ENCODE data around the gene OR4C6.

The OR4C6 gene

GRCh38 chr11:55661901-55662300 lies at the start of gene OR4C6:
Gene OR4C6, plus strand, starts transcription at chr11:55662201. Its CDS starts 2,966 bp downstream, at chr11:55665167.
- no peak for DNase-seq

GRCh38 chr11:55624531-55624930 lies 37.5 kb upstream of the OR4C6 start:
- no peak for DNase-seq

- no peak for DNase-seq
Measured at GRCh38 chr11:55634813-55635212, 27.2 kb upstream of the OR4C6 start, which contains the start of gene OR4P4. Gene OR4P4, plus strand, starts transcription at chr11:55635113.

GRCh38 chr11:55648027-55648426 lies 14.0 kb upstream of the OR4C6 start, which contains the start of gene OR4S2:
Gene OR4S2, plus strand, starts transcription at chr11:55648327. Its CDS starts 2,577 bp downstream, at chr11:55650904.
- DNase-seq, result no peak

GRCh38 chr11:55652560-55652959 lies 9.4 kb upstream of the OR4C6 start:
- DNase-seq, result no peak

- DNase-seq, result no peak
Measured at GRCh38 chr11:55655096-55655495, 6.9 kb upstream of the OR4C6 start.

GRCh38 chr11:55658031-55658573 lies 3.9 kb upstream of the OR4C6 start:
- DNase-seq, result no peak

- no peak for DNase-seq
Measured at GRCh38 chr11:55658608-55659007, 3.4 kb upstream of the OR4C6 start.

GRCh38 chr11:55669376-55669775 lies 7.4 kb downstream of the OR4C6 start:
- no peak for DNase-seq

- no peak for DNase-seq
Measured at GRCh38 chr11:55673860-55674259, 11.9 kb downstream of the OR4C6 start.

- DNase-seq, result no peak
Measured at GRCh38 chr11:55697817-55698216, 35.8 kb downstream of the OR4C6 start.

GRCh38 chr11:55701429-55701828 lies 39.4 kb downstream of the OR4C6 start:
- DNase-seq, result no peak

GRCh38 chr11:55707029-55707428 lies 45.0 kb downstream of the OR4C6 start:
- DNase-seq, result no peak

GRCh38 chr11:55714982-55715888 lies 53.2 kb downstream of the OR4C6 start:
- peak; percentile 11 to 24 for DNase-seq
